Mesangial cell (primary cell): ENCODE results near the gene PCDHB1. TPM values are rescaled to one million over a fixed set of nuclear protein-coding genes. Genes with fewer than 3 reads are reported as not detected.

ENCODE experiments used
- total RNA-seq: library from RNA; depleted of rRNA; stranded (reverse); fragments of >200 nt; gene quantifications from 2 replicates; pipeline ENCODE4 v1.2.3, GENCODE V29; 2015

Gene PCDHB1, protein sequence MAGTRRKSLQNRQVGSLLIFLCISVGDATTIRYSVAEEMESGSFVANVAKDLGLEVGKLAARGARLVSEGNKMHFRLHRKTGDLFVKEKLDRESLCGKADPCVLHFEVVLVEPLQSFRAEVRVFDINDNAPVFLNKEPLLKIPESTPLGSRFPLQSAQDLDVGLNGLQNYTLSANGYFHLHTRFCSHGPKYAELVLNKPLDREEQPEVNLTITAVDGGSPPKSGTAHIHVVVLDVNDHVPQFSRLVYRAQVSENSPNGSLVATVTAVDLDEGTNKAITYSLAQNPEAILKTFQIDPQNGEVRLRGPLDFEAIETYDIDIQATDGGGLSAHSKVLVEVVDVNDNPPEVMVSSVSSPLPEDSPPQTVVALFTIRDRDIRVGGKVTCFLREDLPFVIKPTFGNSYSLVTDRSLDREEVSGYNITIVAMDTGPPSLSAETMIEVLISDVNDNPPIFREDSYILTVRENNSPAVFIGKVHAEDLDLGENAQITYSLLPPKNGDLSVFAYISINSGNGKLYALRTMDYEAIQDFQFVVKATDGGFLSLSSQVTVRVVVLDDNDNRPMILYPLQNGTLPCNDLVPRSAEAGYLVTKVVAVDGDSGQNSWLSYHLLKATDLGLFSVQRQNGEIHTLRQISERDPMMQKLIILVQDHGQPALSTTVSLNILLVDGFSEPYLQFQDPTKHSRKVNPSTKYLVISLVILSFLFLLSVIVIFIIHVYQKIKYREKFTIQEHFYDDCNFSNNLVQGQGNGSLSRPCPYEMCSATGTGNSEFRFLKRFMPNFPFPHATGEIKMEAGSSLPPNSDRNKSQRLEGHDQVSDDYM
- total RNA-seq: not detected in 2 replicates

DNA sequence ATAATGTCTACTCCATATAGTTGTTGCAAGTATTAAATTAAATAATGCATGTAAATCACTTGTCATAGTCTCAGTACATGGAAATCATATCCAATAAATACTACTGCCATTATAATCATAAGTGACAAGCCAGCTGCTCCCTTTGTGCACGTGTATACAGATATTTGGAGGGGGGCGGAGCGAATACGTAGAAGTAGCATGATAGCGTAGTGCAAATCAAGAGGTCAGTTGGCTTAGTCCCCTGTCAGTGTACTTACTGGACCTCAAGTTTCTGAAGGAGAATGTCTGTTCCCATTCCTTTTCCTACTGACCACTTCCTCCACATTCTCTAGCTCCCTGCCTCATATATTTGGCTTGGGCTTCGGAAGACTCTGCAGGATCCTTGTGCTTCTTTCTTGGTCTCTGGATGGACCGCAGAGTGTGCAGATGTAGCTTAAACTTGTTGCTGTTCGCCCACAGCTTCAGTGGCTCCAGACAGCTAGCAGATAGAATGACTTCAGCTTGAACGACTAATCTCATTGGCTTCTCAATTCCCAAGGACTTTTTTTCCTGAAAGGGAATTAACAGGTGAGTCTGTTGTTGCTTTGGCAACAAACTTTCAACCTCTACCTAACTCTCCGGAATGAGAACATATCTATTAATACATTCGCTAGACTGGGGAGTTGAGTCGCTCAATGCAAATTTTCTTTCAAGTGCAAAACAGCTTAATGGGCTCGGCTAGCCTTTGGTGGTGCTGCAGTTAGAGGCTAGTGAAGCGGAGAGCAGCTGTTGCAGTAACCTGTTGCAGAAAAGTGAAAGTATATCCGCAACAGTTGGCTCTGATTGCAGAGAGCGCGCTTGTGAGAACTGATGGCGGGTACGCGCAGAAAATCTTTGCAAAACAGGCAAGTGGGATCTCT is at the start of gene PCDHB1:
TSS of gene PCDHB1 (plus strand) at position 753 of the 899 bp plus-strand sequence. CDS start at position 850, 97 bp downstream.

DNA sequence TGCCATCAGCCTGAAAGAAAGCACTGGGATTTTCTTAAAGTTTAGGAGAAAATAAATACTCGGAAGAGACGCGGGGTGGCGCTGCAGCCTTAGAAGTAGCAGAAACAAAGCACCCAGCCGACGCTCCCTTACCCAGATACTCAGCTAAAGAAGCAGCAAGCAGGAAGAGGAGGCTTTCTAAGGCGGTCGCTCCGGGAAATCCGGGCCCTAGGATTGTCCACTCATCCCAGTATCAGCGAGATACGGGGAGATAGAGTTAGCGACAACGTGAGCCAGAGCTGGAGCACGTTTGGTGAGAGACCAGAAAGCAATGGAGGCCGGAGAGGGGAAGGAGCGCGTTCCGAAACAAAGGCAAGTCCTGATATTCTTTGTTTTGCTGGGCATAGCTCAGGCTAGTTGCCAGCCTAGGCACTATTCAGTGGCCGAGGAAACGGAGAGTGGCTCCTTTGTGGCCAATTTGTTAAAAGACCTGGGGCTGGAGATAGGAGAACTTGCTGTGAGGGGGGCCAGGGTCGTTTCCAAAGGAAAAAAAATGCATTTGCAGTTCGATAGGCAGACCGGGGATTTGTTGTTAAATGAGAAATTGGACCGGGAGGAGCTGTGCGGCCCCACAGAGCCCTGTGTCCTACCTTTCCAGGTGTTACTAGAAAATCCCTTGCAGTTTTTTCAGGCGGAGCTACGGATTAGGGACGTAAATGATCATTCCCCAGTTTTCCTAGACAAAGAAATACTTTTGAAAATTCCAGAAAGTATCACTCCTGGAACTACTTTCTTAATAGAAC is 43.5 kb downstream of the PCDHB1 start, which contains the start of gene PCDHB2:
TSS of gene PCDHB2 (plus strand) at position 135 of the 782 bp plus-strand sequence. CDS start at position 311, 176 bp downstream.

DNA sequence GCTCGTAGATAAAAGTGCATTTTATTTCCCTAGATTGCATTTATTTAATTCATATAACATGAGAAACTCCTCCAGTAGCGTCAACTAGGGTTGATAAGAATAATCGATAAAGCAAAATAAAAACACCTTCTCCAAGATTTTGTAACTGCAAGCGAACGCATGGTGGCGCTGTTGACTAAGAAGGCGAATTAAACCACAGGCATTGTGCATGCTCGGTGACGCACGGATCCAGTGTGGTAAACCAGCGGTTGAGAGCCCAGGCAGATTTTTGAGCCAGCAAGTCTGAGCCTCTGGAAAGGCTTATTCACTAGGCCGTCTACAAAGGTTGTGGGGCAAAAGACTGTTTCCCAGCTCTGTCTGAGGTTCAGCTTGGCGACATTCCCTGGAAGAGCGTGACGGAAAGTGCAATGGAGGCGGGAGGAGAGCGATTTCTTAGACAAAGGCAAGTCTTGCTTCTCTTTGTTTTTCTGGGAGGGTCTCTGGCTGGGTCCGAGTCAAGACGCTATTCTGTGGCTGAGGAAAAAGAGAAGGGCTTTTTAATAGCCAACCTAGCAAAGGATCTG is 49.1 kb downstream of the PCDHB1 start, which contains the start of gene PCDHB3:
TSS of gene PCDHB3 (plus strand) at position 231 of the 563 bp plus-strand sequence. CDS start at position 408, 177 bp downstream.

Other genes with a start within 250 kb of the PCDHB1 start
- gene PCDHA4, start 244.3 kb upstream of the PCDHB1 start, total RNA-seq: 0.16 and 1.3 TPM in 2 replicates
- under 0.01 TPM in 1 of 2 replicates, not detected in the other for gene PCDHA5, start 229.8 kb upstream of the PCDHB1 start, total RNA-seq
- 1.0 TPM in 1 of 2 replicates, not detected in the other for gene PCDHA6, start 223.4 kb upstream of the PCDHB1 start, total RNA-seq
- gene PCDHA7, start 217.1 kb upstream of the PCDHB1 start, total RNA-seq: 0.51 TPM in 1 of 2 replicates, not detected in the other
- gene PCDHA8, start 210.2 kb upstream of the PCDHB1 start, total RNA-seq: 0.13 TPM in 1 of 2 replicates, not detected in the other
- under 0.01 TPM in 1 of 2 replicates, not detected in the other for gene PCDHA9, start 203.0 kb upstream of the PCDHB1 start, total RNA-seq
- gene PCDHA10, start 195.5 kb upstream of the PCDHB1 start, total RNA-seq: 0.13 TPM in 1 of 2 replicates, not detected in the other
- gene PCDHA11, start 182.4 kb upstream of the PCDHB1 start, total RNA-seq: 0.16 TPM in 1 of 2 replicates, not detected in the other
- 0.25 TPM in 1 of 2 replicates, not detected in the other for gene PCDHA12, start 176.1 kb upstream of the PCDHB1 start, total RNA-seq
- gene PCDHA13, start 169.2 kb upstream of the PCDHB1 start, total RNA-seq: not detected in 2 replicates
- under 0.01 TPM in 1 of 2 replicates, not detected in the other for gene PCDHAC1, start 125.1 kb upstream of the PCDHB1 start, total RNA-seq
- gene PCDHAC2, start 84.9 kb upstream of the PCDHB1 start, total RNA-seq: 0.25 and 0.65 TPM in 2 replicates
- gene PCDHB2, start 43.2 kb downstream of the PCDHB1 start, total RNA-seq: 0.49 and 0.76 TPM in 2 replicates
- 0.16 and 0.38 TPM in 2 replicates for gene PCDHB3, start 49.1 kb downstream of the PCDHB1 start, total RNA-seq
- gene PCDHB4, start 70.4 kb downstream of the PCDHB1 start, total RNA-seq: 0.13 and 0.49 TPM in 2 replicates
- 0.33 and 1.5 TPM in 2 replicates for gene PCDHB5, start 83.8 kb downstream of the PCDHB1 start, total RNA-seq
- gene PCDHB6, start 98.7 kb downstream of the PCDHB1 start, total RNA-seq: under 0.01 TPM in 1 of 2 replicates, not detected in the other
- 0.16 and 0.63 TPM in 2 replicates for gene PCDHB7, start 121.3 kb downstream of the PCDHB1 start, total RNA-seq
- 0.25 TPM in 1 of 2 replicates, not detected in the other for gene PCDHB8, start 126.4 kb downstream of the PCDHB1 start, total RNA-seq
- 0.16 and 0.63 TPM in 2 replicates for gene PCDHB16, start 131.0 kb downstream of the PCDHB1 start, total RNA-seq
- gene PCDHB9, start 135.8 kb downstream of the PCDHB1 start, total RNA-seq: 0.25 TPM in 1 of 2 replicates, not detected in the other
- 0.16 and 0.89 TPM in 2 replicates for gene PCDHB10, start 141.0 kb downstream of the PCDHB1 start, total RNA-seq
- gene PCDHB11, start 148.3 kb downstream of the PCDHB1 start, total RNA-seq: 0.16 and 0.63 TPM in 2 replicates
- under 0.01 and 0.25 TPM in 2 replicates for gene PCDHB12, start 157.3 kb downstream of the PCDHB1 start, total RNA-seq
- 0.16 and 1.1 TPM in 2 replicates for gene PCDHB13, start 162.5 kb downstream of the PCDHB1 start, total RNA-seq
- 0.16 and 0.63 TPM in 2 replicates for gene PCDHB14, start 172.0 kb downstream of the PCDHB1 start, total RNA-seq
- gene PCDHB15, start 194.0 kb downstream of the PCDHB1 start, total RNA-seq: 0.16 and 1.0 TPM in 2 replicates